GM18907 (cell line): ENCODE measurements around the gene SPOCD1.

Experiments
- ATAC-seq: cut with Tn5 transposase; IDR thresholded peaks from one replicate; pipeline ENCODE4 v1.9.1; 2021; ENCODE audit warnings: mild to moderate bottlenecking, moderate library complexity; ENCODE audit not compliant: unreplicated experiment

SPOCD1 gene

DNA sequence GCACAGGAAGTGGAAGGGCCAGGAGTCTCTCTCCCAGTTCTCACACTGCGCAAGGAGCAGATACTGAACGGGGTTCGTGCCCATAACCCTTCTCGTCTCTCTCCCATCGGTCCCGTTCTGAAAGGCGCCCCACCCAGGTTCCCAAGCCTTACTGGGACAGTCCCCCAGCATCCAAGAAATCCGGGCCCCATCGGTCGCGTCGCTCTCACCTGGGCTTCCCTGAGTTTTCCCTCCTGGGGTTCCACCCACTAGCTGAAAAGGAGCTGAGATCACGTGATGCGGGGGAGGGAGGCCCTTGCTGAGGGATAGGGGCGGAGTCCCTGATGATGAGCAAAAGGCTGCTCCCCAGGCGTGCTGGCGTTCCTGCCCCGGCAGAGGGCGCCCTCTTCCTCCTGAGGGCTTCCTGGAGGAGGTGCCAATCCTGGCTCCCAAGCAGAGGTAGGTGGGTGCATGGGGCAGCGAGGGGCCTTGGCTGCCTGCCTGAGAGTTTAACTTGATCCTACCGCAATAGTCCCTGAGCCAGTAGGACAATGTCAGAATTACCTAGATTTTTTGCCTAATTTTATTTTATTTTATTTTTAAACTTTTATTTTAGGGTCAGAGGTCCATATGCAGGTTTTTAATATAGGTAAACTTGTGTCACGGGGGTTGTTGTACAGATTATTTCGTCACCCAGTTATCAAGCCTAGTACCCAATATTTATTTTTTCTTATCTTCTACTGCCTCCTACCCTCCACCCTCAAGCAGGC is at the start of gene SPOCD1:
Gene SPOCD1, minus strand, starts transcription at position 271 of the 749 bp plus-strand sequence. CDS start 689 bp downstream, outside the sequence.
- ATAC-seq, result no peak

DNA sequence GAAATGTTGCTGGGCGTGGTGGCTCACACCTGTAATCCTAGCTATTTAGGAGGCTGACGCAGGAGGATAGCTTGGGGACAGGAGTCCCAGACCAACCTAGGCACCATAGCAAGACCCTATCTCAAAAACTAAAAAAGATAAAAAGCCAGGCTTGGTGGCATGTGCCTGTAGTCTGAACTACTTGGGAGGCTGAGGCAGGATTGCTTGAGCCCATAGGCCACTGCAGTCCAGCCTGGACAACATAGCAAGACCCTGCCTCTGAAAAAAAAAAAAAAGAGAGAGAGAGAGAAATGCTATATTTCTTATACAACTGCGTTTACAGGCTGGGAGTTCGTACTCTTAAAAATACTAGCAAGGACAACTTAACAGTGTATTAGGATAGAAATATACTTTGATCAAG is 46.2 kb upstream of the SPOCD1 start:
- ATAC-seq, result no peak

GRCh38 chr1:31861346-31861745 is 45.5 kb upstream of the SPOCD1 start:
- ATAC-seq, result no peak

- no peak for ATAC-seq
Observed at GRCh38 chr1:31860581-31860980, 44.8 kb upstream of the SPOCD1 start.

GRCh38 chr1:31859719-31860118 is 43.9 kb upstream of the SPOCD1 start:
- ATAC-seq, result no peak

- ATAC-seq, result no peak
Observed at GRCh38 chr1:31859044-31859443, 43.2 kb upstream of the SPOCD1 start.

DNA sequence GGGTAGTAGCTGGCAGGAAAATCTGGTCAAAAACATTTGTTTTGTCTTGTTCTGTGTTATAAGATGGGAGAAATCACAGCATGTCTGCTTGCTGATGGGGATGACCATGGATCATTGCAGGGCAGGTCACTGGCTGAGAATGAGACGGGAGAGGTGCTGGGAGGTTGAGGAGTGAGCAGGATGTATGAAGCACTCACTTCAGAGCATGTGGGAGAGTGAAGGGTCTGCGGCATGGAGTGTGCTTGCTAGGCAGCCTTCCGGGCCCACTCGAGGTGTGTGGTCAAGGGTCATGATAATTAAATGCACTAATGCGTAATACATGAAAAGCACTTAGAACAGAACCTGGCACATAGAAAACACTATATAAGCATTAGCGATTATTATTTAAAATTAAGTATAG is 42.0 kb upstream of the SPOCD1 start:
- no peak for ATAC-seq

- ATAC-seq, result no peak
Observed at GRCh38 chr1:31856140-31856539, 40.3 kb upstream of the SPOCD1 start.

DNA sequence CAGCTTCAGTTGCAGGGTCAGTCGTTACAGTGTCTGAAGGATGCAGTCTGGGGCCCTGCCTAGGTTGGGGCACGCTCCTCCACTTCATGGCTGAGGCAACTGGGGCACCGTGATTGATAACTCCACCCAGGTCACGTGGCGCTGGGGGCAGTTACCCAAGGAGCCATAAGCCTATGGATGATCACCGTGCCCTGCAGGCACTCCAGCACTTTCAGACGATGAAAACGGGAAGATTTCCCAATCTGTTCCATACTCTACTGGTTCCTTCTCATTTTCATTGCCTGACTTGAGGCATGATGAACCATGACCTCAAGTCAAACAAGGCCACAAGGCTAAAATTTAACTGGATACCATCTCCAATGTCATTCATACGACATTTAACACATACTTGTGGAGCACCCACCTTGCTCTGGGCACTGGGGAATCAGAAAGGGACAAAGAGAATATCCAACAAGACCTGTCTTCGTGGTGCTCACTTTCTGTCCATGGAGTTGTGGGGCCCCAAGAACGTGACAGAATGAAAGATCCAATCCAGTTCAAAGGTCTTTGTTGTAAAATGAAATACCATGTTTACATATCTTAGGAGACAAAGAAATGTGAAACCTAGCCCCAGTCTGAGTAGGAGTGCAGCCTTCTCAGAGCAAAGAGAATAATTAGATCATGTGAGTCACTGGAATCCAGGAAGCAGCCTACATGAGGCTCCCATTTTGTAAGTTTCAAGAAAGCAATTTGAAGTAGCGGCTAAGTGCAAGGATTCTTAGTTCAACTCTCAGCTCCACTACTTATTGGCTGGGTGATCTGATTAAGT is 39.4 kb upstream of the SPOCD1 start:
- no peak for ATAC-seq

GRCh38 chr1:31849653-31850052 is 33.8 kb upstream of the SPOCD1 start:
- no peak for ATAC-seq

DNA sequence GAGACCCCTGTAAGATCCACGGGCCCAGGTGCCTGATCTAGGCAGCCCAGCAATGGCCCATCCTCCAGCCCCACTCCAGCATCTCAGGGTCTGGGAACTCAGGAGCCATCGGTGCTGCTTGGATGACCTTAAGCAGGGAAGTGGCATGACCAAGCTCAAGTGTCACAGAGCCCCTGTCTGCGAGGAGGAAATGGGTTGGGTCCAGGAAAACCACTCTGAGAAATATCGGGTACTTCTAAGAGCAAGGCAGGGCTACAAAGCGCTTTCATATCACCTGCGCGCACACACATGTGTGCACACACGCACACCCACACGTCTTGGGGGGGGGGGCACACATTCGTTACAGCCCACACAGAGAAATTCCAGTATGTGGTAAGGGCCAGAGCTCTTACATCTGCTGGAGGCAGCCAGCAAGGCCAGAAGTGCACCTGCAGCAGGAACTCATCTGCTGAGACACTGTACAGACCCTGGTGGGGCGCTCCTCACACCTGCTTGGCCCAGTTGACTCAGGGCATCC is 32.6 kb upstream of the SPOCD1 start:
- no peak for ATAC-seq

DNA sequence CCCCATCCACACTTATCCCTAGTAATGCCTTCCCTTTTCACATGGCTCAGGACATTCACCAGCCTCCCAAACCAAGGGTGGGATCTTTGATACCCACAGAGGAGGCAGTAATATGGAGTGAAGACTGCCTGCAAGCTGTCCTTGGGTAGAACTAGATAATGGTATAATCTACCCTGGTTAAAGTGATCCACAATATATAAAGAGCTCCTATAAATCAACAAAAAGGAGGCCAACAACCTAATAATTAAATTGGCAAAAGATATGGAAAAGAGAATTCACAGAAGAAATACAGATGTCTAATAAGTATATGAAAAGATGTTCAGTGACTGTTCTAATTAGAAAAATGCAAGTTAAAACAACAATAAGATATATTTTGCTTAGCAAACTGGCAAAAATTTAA is 30.7 kb upstream of the SPOCD1 start:
- no peak for ATAC-seq

GRCh38 chr1:31843506-31843905 is 27.7 kb upstream of the SPOCD1 start:
- ATAC-seq, result no peak

GRCh38 chr1:31839662-31840343 is 24.0 kb upstream of the SPOCD1 start:
- ATAC-seq, result no peak

- ATAC-seq, result no peak
Observed at GRCh38 chr1:31837451-31838158, 21.8 kb upstream of the SPOCD1 start.

DNA sequence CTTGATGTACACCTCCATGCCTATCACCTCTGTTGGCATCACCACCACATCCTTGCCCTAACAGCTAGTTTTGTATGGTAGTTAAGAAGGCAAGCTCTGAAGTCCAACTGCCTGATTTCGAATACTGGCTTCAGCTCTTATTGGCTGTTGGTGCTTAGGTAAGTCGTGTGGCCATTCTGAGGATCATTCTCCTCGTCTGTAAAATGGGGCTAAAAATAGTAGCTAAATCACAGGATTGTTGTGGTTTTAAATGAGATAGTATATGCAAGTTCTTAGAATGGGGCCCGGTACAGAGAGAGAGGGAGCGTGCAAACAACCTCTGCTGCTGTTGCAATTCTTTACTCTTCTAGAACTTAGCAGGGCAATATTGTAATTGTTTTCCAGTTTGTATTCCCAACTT is 20.8 kb upstream of the SPOCD1 start:
- ATAC-seq, result no peak

- no peak for ATAC-seq
Observed at GRCh38 chr1:31835415-31835814, 19.6 kb upstream of the SPOCD1 start.

DNA sequence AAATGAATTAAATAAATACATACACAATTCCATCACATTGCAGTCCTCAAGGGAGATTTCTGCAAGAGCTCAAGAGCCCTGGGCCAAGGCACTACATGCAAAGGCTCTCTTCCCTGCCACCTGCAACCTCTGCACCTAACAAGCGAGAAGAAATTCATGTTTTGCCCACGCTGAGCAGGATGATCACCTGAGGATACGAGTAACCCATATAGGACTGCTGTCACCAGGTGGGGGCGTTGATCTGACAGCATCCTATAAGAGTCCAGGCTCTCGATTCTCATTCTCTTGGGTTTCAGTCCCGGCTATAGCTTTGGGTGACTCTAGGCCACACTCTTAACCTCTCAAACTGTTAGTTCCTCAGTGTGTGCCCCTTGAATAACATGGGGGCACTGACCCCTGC is 18.7 kb upstream of the SPOCD1 start:
- ATAC-seq, result no peak

DNA sequence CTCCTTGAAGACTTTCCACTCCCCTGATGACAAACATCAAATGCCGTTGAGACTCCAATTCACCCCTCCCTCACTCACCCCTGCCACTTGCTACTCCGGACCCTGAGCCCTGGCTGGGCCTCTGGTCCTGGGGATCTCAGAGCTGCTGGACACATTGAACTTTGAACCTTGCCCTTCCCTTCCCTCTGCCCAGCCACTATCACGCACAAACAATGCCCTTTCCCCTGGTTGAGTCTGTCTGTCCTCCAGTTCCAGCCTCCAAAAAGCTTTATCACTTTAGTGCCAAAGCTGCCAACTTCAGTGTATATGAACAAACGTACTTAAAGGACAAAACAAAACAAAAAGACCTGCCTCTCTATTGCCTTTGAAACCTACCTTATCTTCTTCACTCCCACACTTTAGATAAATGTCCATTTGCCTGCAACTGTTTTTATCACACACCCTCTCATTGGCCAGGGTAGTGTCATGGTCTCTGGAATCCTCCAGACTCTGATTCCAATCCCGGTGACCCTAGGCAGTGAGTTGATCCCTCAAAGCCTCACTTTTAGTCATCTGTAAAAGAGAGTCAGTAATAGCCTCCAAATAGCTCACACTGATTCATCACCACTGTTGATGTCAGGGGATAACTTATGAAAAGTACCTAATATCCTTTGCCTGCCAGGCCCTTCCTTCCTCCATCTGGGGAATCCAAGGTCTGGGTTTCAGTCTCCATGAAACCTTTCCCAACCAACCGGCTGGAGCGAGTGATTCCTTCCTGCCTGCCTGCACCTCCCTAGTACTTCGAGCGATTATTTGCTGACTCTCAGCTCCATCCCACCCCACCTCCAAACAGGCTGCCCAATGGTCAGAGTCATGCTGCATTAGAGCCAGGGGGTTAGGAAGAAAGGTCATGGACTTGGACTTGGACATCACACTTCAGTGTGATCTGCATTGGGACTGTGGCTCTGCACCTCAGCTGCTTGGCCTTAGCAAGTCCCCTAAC is 15.9 kb upstream of the SPOCD1 start:
- ATAC-seq, result no peak

DNA sequence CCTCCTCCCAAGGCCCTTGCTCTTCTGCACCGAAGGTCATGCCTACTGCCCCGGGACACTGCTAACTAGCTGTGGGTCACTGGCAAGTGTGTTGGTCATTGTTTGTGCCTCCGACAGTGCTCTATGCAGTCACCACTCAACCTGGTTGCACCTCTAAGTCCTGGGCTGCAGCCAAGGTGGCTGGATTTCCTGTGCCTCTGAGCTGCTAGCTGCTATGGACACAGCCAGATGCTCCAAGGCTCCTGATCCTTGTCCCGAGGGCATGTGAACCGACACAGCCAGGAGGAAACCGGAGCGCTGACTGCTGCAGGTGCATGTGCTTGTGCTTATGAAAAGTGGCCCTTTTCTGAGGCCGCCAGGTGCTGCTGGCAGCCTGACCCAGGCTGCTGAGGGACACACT is 14.7 kb upstream of the SPOCD1 start:
- no peak for ATAC-seq
